Mucosa of gallbladder (tissue), 1 donor: ENCODE data around the gene ABCB9. TPM values are rescaled to one million over a fixed set of nuclear protein-coding genes. Genes with fewer than 3 reads are reported as not detected.
"Not testable (repeated sequence)": the region's sequence is repeated elsewhere in the genome, so short reads cannot be mapped to it uniquely, and the experiment has no call there.

Experiments
- DNase-seq: peaks from one replicate; pipeline ENCODE4 v3.0.0-alpha.2; 2020; ENCODE audit warnings: low spot score
- total RNA-seq: library from RNA; stranded (reverse); gene quantifications from one replicate; pipeline ENCODE4 v1.2.1, GENCODE V29; 2021
- donor health status: DM: no; HTN: no; CAD: no.

The ABCB9 gene
- total RNA-seq, 1 donor from 2014 or later, result 11.6 TPM

DNA sequence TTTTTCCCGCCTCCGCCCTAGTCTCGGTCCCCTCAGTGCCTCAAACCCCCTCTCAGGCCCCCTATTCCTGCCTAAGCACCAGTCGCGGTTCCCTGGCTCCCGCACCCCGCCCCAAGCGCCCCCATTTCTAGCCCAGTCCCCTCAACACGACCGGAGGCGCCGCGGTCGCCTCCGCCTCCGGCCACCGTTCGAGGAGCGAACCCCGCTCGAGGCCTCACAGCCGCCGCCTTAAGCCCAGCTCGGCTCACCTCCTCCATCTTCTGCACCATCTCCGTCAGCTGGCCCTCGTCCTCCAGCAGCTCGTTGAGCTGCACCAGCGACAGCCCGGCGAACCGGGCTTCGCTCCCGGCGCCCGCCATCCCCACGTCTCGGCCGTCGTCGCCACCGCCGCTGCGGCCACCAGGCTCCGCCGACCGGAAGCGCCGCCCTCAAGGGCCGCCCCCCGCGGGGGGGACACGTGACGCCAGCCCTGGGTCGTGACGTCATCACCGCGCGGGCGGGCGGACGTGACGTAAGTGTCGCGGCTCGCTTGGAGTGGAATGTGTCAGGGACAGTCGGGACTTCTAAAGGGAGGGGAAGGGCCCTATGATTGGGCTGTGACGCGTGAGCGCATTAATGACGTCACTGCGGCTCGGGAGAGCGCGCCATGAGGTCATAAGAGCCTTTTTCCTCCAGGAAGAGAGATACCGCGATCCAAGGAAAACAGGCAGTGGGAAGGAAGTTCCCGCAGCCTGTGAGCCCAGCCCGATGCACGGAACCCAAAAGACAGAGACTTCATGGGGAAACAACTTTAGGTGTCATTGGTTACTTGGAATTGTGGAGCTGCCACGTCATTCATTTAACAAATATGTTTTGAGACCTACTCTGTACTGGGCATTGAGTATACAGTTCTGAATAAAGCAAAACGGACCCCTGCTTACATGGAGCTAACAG lies 70.3 kb downstream of the ABCB9 start, which contains the start of gene VPS37B:
Gene VPS37B, minus strand, starts transcription at position 421 of the 933 bp plus-strand sequence. Its CDS starts 62 bp downstream, at position 359.
- peak; percentile 85 for DNase-seq

GRCh38 chr12:122895320-122895703 lies 71.0 kb downstream of the ABCB9 start:
- no peak for DNase-seq

- peak; percentile 67 for DNase-seq
Observed at GRCh38 chr12:122894193-122895121, 71.8 kb downstream of the ABCB9 start.

DNA sequence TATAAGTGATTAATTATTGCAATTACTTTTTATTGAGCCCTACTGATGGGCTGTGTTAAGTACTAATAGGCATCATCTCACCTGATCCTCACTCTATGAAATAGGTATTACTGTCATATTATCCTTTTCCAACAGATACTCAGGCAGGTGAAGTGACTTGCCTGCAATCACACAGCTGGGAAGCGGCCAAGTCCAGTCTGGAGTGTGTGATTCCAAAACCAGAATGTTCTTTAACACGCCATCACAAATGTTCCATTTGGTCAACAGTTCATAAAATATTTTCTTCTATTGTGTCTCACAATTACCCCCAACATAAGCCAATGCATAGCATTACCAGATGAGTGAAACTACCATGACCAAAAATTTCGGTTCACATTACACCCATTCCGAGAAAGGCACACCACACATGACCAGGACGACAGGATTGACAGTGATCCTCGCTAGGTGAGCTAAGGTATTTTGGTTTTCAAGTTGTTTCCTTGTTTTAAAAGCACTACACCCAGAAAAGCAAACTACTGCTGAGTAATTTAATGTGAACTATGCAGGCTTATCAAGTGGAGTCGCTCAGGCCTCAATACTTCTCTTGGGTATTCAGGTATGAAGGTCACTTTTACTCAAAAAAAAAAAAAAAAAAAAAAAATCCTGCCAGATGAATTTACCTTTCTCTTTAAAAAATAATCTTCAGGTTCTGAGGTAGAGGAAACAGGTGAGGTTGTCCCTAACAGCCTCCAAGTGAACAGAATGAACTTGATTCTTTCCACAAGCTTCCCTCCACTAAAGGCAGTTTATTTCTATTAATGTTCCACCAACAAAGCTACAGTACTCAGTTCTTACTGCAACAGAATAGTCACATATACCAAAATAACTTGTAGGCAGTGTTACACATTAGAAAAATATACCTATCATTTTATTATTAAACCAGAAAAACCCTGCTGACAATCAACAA lies 72.8 kb downstream of the ABCB9 start:
- DNase-seq, result no peak

- not testable (repeated sequence) for DNase-seq
Observed at GRCh38 chr12:122892724-122893123, 73.5 kb downstream of the ABCB9 start.

- DNase-seq, result no peak
Observed at GRCh38 chr12:122891661-122892525, 74.4 kb downstream of the ABCB9 start.

DNA sequence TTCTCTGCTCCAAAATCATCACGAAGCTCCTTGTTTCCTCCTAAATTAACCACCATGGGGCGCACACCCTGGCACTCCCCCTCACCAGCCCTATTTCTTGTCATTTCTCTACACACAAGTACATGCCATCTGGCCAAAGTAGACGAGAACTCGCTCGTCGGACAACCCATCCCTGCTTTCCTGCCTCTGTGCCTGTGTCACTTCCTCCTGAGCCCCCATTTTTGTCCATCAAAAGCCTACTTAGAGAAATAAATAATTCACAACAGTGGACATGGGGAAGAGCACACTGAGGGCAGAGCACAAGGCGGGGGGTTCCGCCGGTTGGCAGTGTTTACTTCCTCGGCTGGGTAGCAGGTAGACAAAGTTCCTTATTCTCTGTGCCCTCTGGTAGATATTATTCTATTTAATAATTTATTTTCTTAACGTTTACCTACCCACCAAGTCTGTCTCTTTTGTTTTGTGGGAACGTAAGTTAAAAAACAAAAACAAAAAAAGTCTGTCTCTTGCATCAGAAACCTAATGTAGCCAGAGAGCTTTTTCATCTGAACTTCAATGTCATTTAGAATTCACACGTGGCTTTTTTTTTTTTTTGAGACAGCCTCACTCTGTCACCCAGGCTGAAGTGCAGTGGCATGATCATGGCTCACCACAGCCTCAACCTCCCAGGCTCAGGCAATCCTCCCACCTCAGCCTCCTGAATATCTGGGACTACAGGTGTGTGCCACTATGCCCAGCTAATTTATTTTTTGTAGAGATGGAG lies 76.3 kb downstream of the ABCB9 start:
- DNase-seq, result no peak

DNA sequence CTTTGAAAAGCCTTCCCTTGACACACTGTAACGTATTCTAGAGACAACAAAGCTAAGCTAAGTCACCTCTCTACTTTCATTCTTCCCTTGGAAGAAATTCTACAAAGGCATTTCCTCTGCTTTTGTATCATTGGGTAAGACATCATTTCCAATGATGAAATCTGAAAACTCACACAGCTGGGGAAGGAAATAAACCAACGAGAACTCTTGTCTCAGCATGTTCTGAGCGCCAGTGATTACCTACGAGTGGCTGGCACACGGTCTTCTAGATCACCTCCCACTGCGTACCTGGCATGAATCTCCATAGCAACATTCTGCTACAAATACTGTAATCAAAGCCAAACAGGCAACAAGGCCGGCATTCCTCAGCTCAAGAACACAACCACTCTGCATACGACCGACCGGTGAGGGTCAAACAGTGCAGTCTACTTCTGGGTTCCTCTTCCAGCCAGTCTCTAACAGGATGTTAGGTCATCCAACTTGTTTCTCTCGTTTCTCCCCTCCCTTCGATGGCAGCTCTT lies 78.0 kb downstream of the ABCB9 start:
- DNase-seq, result peak; percentile 86

GRCh38 chr12:122887819-122888212 lies 78.4 kb downstream of the ABCB9 start:
- DNase-seq, result no peak

GRCh38 chr12:122886851-122887818 lies 79.1 kb downstream of the ABCB9 start:
- no peak for DNase-seq

GRCh38 chr12:122886161-122886560 lies 80.1 kb downstream of the ABCB9 start:
- DNase-seq, result no peak

DNA sequence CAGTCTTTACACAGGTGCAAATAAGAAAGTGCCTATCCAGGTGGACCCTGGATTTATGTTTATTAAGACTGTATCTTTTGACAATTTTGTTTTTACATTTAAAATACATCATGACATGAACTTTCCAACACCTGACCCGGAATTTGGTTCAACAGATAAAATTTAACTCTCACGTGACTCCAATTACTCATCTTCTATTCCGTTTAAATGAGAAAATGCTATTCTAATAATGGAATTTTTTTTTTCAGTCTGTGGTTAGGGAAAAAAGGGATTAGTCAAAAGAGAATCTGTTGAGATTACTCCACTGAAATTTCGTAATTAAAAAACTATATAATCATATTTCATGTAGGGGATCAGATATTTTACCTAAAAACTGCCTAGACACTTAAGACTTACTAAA lies 81.4 kb downstream of the ABCB9 start:
- DNase-seq, result no peak

DNA sequence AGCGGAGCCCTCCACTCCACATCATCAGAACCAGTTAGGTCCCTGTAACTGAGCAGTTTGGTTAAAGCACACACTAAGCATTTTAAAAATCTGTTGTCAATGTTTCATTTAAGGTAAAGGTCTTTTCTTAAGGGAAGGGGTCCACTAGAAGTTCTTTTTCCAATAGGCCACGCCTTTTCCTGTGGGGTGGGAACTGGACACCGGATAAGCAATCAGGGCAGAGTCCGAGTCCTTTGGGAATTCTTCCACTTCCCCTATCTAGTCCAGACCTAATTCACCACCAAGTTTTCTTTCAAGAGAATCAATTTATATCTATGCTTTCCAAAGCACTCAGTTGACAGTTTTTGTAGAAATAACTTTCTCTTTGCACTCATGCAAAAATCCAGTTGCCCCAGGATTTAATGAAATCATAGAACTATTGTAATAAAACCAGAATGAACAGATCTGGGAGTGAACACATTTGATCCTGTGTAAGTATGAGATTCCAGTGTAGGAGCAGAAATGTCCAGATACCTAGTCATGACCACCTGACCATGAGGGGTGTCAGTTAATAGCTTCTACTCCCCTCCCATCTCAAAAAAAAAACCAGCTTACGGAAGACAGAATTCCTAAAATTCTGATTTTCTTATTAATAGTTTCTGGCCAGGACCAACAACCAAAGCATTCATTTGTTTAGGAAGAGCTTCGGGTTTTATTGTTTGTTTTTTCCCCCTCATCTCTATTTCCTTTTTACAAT lies 82.0 kb downstream of the ABCB9 start:
- DNase-seq, result no peak

DNA sequence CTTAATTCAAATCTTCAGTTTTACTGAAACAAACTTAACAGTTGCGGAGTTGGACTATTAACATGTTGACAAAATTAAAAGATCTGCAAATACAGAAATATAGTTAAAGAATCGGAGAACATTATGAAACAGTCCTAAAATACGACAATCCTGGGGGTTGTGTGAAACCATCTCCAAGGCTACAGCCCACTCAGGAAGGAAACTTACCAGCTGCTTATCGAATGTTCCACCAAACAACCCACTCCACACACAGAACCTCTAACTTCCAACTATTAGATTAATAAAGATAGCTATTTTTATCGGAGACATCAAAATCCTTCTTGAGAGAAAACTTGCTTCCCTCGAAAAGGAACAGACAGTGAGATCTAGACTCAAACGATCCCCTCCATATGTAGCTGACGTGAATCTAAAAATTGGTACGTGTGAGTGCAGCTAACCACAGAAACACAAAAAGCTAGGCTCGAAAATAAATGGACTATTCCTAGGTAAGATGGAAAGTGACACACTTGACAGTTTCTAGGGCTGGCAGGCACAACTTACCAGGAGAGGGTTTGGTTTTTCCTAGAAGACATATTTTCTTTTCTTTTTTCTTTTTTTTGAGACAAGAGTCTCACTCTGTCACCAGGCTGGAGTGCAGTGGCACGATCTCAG lies 83.2 kb downstream of the ABCB9 start:
- no peak for DNase-seq

- no peak for DNase-seq
Observed at GRCh38 chr12:122880668-122881067, 85.6 kb downstream of the ABCB9 start.

GRCh38 chr12:122880155-122880667 lies 86.1 kb downstream of the ABCB9 start:
- DNase-seq, result no peak
